ENCODE data around the gene SRD5A3.

DNA sequence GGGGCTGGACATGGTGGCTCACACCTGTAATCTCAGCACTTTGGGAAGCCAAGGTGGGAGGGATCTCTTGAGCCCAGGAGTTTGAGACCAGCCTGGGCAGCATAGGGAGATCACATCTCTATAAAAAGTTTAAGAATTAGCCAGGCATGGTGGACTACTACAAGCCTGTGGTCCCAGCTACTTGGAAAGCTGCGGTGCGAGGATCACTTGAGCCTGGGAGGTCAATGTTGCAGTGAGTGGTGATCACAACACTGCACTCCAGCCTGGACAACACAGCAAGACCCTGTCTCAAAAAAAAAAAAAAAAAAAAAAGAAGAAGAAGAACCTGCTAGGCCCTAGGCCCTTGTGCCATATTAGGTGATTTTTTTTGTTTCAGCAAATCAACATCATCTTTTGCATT is 12.2 kb downstream of the SRD5A3 start:
- no peak for TF ChIP-seq CTCF (IDR thresholded peaks at IDR 0.05; ENCODE audit: low read depth, low read length)
- no peak for TF ChIP-seq EZH2phosphoT487 (IDR thresholded peaks at IDR 0.05; ENCODE audit: low read depth)
